Astrocyte of the spinal cord (primary cell): ENCODE data around the gene KCNQ1.

Source experiments
- DNase-seq: peaks from one replicate; pipeline ENCODE4 v3.0.0; 2011; ENCODE audit warnings: low read depth, low spot score
- H3K4me3 ChIP-seq: 2 replicates; pipeline ENCODE4 v1.5.1; 2011; ENCODE audit warnings: low read depth, mild to moderate bottlenecking, low read length, moderate library complexity
- CTCF ChIP-seq: IDR thresholded peaks from 2 replicates; pipeline ENCODE4 v1.5.1; 2012; ENCODE audit warnings: low read depth, mild to moderate bottlenecking, low read length, inconsistent platforms
- in situ Hi-C: cut with HindIII; loops from 2 replicates; pipeline ENCODE4 v1.10.0; 2017; ENCODE audit warnings: low sequenced_read_pairs

Gene KCNQ1

GRCh38 chr11:2517016-2517385 is 72.2 kb downstream of the KCNQ1 start:
- no peak for DNase-seq

GRCh38 chr11:2517386-2518064 is 72.7 kb downstream of the KCNQ1 start:
- H3K4me3 ChIP-seq, result no peak overlapping the region
- in situ Hi-C loops, result no loop called here
- DNase-seq, result no peak
- TF ChIP-seq CTCF, result no peak

More at GRCh38 chr11:2517016-2517385, 72.2 kb downstream of the KCNQ1 start:
- no peak overlapping the region for H3K4me3 ChIP-seq
- in situ Hi-C loops, result no loop called here
- TF ChIP-seq CTCF, result no peak

- no peak for DNase-seq
- in situ Hi-C loops, result no loop called here
- no peak overlapping the region for H3K4me3 ChIP-seq
- no peak for TF ChIP-seq CTCF
Measured at GRCh38 chr11:2518111-2518982, 73.5 kb downstream of the KCNQ1 start.

- in situ Hi-C loops, result no loop called here
- no peak overlapping the region for H3K4me3 ChIP-seq
- no peak for DNase-seq
- TF ChIP-seq CTCF, result no peak
Measured at GRCh38 chr11:2518983-2519340, 74.2 kb downstream of the KCNQ1 start.

- no peak for DNase-seq
- no peak for TF ChIP-seq CTCF
- H3K4me3 ChIP-seq, result no peak overlapping the region
- in situ Hi-C loops, result no loop called here
Measured at GRCh38 chr11:2519517-2519861, 74.7 kb downstream of the KCNQ1 start.

GRCh38 chr11:2519862-2520735 is 75.3 kb downstream of the KCNQ1 start:
- no peak for DNase-seq
- TF ChIP-seq CTCF, result no peak
- in situ Hi-C loops, result no loop called here
- H3K4me3 ChIP-seq, result no peak overlapping the region
